K562 (cell line): ENCODE results near the gene EPHB4. TPM values are rescaled to one million over a fixed set of nuclear protein-coding genes. Genes with fewer than 3 reads are reported as not detected.

Experiments
- CBX8 ChIP-seq: fragments of 200-600 bp; sonication (generic); IDR thresholded peaks from 2 replicates; pipeline ENCODE4 v1.6.1; 2012; ENCODE audit warnings: borderline replicate concordance, mixed run types, low read depth, mild to moderate bottlenecking, moderate library complexity, mixed read lengths, low read length, control low read depth, inconsistent platforms; ENCODE audit not compliant: poor library complexity, severe bottlenecking; ENCODE audit errors: extremely low read depth
- DACH1 ChIP-seq: fragments of 450-650 bp; IDR thresholded peaks from 2 replicates; pipeline ENCODE4 v1.6.1; 2018; ENCODE audit not compliant: partially characterized antibody
- HCFC1 ChIP-seq: IDR thresholded peaks from 2 replicates; pipeline ENCODE4 v1.6.1; 2012; ENCODE audit warnings: low read depth, low read length, improper control_type of control experiment
- JUND ChIP-seq, 2 experiments: IDR thresholded peaks; 2 replicates in 1 of 2; 3 replicates in 1 of 2; pipeline ENCODE4 v1.6.1; 2011; ENCODE audit warnings: borderline replicate concordance in 2 of 2, low read depth in 2 of 2, low read length in 2 of 2, improper control_type of control experiment in 1 of 2, missing biosample characterization in 1 of 2, missing genetic modification characterization in 1 of 2, missing genetic modification reagents in 1 of 2
- L3MBTL2 ChIP-seq: fragments of 450-650 bp; IDR thresholded peaks from 2 replicates; pipeline ENCODE4 v1.6.1; 2016; ENCODE audit warnings: mild to moderate bottlenecking, moderate library complexity
- MEF2A ChIP-seq: IDR thresholded peaks from 2 replicates; pipeline ENCODE4 v1.6.1; 2011; ENCODE audit warnings: low read depth, mild to moderate bottlenecking, low read length, moderate library complexity; ENCODE audit not compliant: control insufficient read depth
- MIER1 ChIP-seq: fragments of 450-650 bp; IDR thresholded peaks from 2 replicates; pipeline ENCODE4 v1.6.1; 2016; ENCODE audit warnings: antibody characterized with exemption, mild to moderate bottlenecking, low read depth
- POLR2B ChIP-seq: fragments of 450-650 bp; IDR thresholded peaks from 2 replicates; pipeline ENCODE4 v1.6.1; 2018; ENCODE audit warnings: low read depth; ENCODE audit not compliant: partially characterized antibody
- RUNX1 ChIP-seq: sonication (generic); IDR thresholded peaks from 2 replicates; pipeline ENCODE4 v1.6.1; 2016; ENCODE audit warnings: antibody characterized with exemption, low read depth
- SAP30 ChIP-seq: fragments of 200-600 bp; sonication (generic); IDR thresholded peaks from 2 replicates; pipeline ENCODE4 v1.6.1; 2012; ENCODE audit warnings: borderline replicate concordance, low read depth, mild to moderate bottlenecking, moderate library complexity, low read length, control low read depth, inconsistent platforms; ENCODE audit not compliant: insufficient read depth, poor library complexity, severe bottlenecking
- TOE1 ChIP-seq, 2 experiments: fragments of 450-650 bp in 1 of 2; sonication (generic) in 1 of 2; formaldehyde crosslinking in 1 of 2; IDR thresholded peaks; 2 replicates each; pipeline versions ENCODE4 v1.7.1 to v1.8.0; 2016 to 2022; ENCODE audit warnings: borderline replicate concordance in 2 of 2, mild to moderate bottlenecking in 2 of 2, antibody characterized with exemption in 1 of 2, inconsistent platforms in 1 of 2, low read depth in 1 of 2, missing genetic modification reagents in 1 of 2, moderate library complexity in 1 of 2
- polyA plus RNA-seq, 8 experiments: library from polyadenylated mRNA; depleted of rRNA in 4 of 8; stranded (reverse) in 5 of 8; unstranded in 3 of 8; fragments of >200 nt; fragmentation: Nextera tagmentation in 2 of 8; fragmentation: Illumina TruSeq in 1 of 8; extraction: Ambion mirVana in 2 of 8; extraction: Trizol in 1 of 8; gene quantifications; 2 replicates each; pipeline versions ENCODE4 v1.2.1 to v1.2.3, GENCODE V29; 2011 to 2014; ENCODE audit warnings: inconsistent platforms in 1 of 8, missing spikeins in 1 of 8
- total RNA-seq, 7 experiments: library from RNA; depleted of rRNA in 6 of 7; stranded (reverse); fragments of >200 nt in 6 of 7; fragmentation: Illumina TruSeq in 2 of 7; extraction: Trizol in 2 of 7; gene quantifications; 2 replicates each; pipeline versions ENCODE4 v1.2.1 to v1.2.3, GENCODE V29; 2011 to 2021; ENCODE audit warnings: low replicate concordance in 1 of 7
- TF ChIP-seq, protein P1 (sequence below): fragments of 250-450 bp; sonication (Bioruptor Pico); IDR thresholded peaks from 2 replicates; pipeline ENCODE4 v1.4.0; 2020; ENCODE audit warnings: mild to moderate bottlenecking, moderate library complexity, borderline replicate concordance
- TF ChIP-seq, protein P2 (sequence below): fragments of 250-450 bp; sonication (Bioruptor Pico); IDR thresholded peaks from 2 replicates; pipeline ENCODE4 v1.4.0; 2020; ENCODE audit warnings: borderline replicate concordance

EPHB4 gene
- total and polyA plus RNA-seq, 9 of the 15 experiments (the other 6 are each of a cell fraction or from before 2014, with no cell fraction given) = 1.2 to 82.1 (median 37.9) TPM

DNA sequence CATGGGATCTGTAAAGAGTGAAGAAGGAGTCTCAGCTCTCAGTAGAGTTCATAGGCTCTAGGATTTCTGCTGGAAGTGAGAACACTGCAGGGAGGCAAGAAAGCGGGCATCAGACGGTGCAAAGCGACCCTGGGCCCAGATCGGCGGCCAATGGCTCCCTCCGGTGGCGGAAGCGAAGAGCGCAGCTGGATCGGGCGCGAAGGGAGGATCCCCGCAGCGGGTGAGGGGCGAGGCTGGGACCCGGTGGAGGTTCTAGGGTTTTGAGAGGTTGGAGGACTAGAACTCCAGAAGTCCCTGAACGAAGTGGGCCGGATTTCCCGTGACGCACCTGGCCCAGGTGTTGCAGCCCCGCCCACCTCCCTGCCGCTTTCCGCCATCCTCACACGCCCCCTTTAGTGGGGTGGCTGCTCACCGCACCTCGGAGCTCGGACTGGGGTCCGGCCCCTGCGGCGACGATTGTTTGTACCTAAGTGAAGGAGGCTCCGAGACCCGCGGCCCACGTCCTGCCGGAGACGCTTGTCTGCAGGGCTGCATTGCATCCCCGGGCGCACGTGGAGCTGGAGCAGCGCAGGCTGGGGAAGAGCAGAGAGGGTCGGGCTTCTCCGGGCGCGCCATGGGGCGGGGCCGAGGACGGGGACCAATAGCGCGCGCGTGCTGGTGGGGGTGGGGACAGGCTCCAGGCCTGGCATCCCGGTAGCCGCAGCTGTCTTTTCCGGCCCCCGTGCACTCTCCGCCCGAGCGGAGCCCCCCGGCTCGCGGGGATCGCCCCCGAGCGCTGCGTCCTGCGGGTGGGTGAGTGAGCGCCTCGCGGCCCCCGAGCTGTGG, 24.9 kb upstream of the EPHB4 start, which contains the start of gene SLC12A9 (continued):
- TF ChIP-seq MIER1 = no peak
- TF ChIP-seq, protein P1, sequence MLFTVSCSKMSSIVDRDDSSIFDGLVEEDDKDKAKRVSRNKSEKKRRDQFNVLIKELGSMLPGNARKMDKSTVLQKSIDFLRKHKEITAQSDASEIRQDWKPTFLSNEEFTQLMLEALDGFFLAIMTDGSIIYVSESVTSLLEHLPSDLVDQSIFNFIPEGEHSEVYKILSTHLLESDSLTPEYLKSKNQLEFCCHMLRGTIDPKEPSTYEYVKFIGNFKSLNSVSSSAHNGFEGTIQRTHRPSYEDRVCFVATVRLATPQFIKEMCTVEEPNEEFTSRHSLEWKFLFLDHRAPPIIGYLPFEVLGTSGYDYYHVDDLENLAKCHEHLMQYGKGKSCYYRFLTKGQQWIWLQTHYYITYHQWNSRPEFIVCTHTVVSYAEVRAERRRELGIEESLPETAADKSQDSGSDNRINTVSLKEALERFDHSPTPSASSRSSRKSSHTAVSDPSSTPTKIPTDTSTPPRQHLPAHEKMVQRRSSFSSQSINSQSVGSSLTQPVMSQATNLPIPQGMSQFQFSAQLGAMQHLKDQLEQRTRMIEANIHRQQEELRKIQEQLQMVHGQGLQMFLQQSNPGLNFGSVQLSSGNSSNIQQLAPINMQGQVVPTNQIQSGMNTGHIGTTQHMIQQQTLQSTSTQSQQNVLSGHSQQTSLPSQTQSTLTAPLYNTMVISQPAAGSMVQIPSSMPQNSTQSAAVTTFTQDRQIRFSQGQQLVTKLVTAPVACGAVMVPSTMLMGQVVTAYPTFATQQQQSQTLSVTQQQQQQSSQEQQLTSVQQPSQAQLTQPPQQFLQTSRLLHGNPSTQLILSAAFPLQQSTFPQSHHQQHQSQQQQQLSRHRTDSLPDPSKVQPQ = no peak; the same call in 1 of the 2 replicates
- TF ChIP-seq SAP30 = peak; percentile 99
- TF ChIP-seq, protein P2, sequence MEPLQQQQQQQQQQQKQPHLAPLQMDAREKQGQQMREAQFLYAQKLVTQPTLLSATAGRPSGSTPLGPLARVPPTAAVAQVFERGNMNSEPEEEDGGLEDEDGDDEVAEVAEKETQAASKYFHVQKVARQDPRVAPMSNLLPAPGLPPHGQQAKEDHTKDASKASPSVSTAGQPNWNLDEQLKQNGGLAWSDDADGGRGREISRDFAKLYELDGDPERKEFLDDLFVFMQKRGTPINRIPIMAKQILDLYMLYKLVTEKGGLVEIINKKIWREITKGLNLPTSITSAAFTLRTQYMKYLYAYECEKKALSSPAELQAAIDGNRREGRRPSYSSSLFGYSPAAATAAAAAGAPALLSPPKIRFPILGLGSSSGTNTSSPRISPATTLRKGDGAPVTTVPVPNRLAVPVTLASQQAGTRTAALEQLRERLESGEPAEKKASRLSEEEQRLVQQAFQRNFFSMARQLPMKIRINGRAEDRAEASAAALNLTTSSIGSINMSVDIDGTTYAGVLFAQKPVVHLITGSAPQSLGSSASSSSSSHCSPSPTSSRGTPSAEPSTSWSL = no peak
- no peak; the same call in 1 of the 2 replicates for TF ChIP-seq HCFC1
- TF ChIP-seq RUNX1 = no peak
- TF ChIP-seq JUND (IDR thresholded peaks at IDR 0.05; ENCODE audit: borderline replicate concordance, low read depth, low read length) = peak; percentile 40; the same call in 1 of the 2 replicates
- no peak; the same call in 2 of the 3 replicates for TF ChIP-seq JUND (tag; IDR thresholded peaks at IDR 0.05; ENCODE audit: borderline replicate concordance, low read depth, low read length)
- TF ChIP-seq POLR2B = no peak
- TF ChIP-seq L3MBTL2 = peak; percentile 94
- TF ChIP-seq MEF2A = no peak
- TF ChIP-seq TOE1 (IDR thresholded peaks at IDR 0.05; ENCODE audit: borderline replicate concordance) = 0 out of 2 replicates have a peak, but pooled peaks have one; percentile 39
- TF ChIP-seq TOE1 (CRISPR knock-in tag; IDR thresholded peaks at IDR 0.05; ENCODE audit: borderline replicate concordance, low read depth) = no peak
- no peak for TF ChIP-seq DACH1
- no peak for TF ChIP-seq CBX8
- TF ChIP-seq, all 486 proteins: peak for 135
